Osteoblast (primary cell): ENCODE results near the gene PTPRN2. TPM values are rescaled to one million over a fixed set of nuclear protein-coding genes. Genes with fewer than 3 reads are reported as not detected.
A peak's percentile ranks its signal among the peaks of the same experiment; 100 is the strongest.

Experiments
- DNase-seq: peaks from one replicate; pipeline ENCODE4 v3.0.0; 2011; ENCODE audit warnings: low spot score, mixed read lengths; ENCODE audit not compliant: insufficient read length; ENCODE audit errors: missing footprints
- H2AFZ ChIP-seq: 2 replicates; pipeline ENCODE4 v1.6.0; 2011; ENCODE audit warnings: mild to moderate bottlenecking, low read length
- H3K27ac ChIP-seq: 2 replicates; pipeline ENCODE4 v1.5.1; 2011; ENCODE audit warnings: mild to moderate bottlenecking, low read depth, low read length, moderate library complexity
- H3K27me3 ChIP-seq: 2 replicates; pipeline ENCODE4 v1.6.0; 2012; ENCODE audit warnings: mild to moderate bottlenecking, control low read depth, inconsistent platforms, low read length, moderate library complexity; ENCODE audit not compliant: insufficient read depth
- H3K36me3 ChIP-seq: 2 replicates; pipeline ENCODE4 v1.5.1; 2011; ENCODE audit warnings: mild to moderate bottlenecking, low read length, control low read depth, moderate library complexity; ENCODE audit not compliant: insufficient read depth
- H3K4me1 ChIP-seq: 2 replicates; pipeline ENCODE4 v1.5.1; 2011; ENCODE audit warnings: mild to moderate bottlenecking, low read length, control low read depth, moderate library complexity; ENCODE audit not compliant: insufficient read depth
- H3K4me2 ChIP-seq: 2 replicates; pipeline ENCODE4 v1.6.0; 2011; ENCODE audit warnings: mild to moderate bottlenecking, low read length; ENCODE audit not compliant: insufficient read depth
- H3K4me3 ChIP-seq: fragments of 200-600 bp; sonication (generic); 3 replicates; pipeline ENCODE4 v1.5.1; 2012; ENCODE audit warnings: mild to moderate bottlenecking, low read length, inconsistent platforms; ENCODE audit not compliant: insufficient read depth
- H3K79me2 ChIP-seq: 2 replicates; pipeline ENCODE4 v1.6.0; 2012; ENCODE audit warnings: mild to moderate bottlenecking, low read length, control low read depth, inconsistent platforms; ENCODE audit not compliant: insufficient read depth
- H3K9me3 ChIP-seq: 2 replicates; pipeline ENCODE4 v1.5.1; 2011; ENCODE audit warnings: low read depth, low read length, control low read depth
- H4K20me1 ChIP-seq: 2 replicates; pipeline ENCODE4 v1.6.0; 2012; ENCODE audit warnings: mild to moderate bottlenecking, low read length, control low read depth; ENCODE audit not compliant: insufficient read depth
- total RNA-seq: library from RNA; depleted of rRNA; stranded (reverse); fragments of >200 nt; gene quantifications from 2 replicates; pipeline ENCODE4 v1.2.3, GENCODE V29; 2012
- TF ChIP-seq, protein P1 (sequence below): IDR thresholded peaks from 2 replicates; pipeline ENCODE4 v1.5.1; 2011; ENCODE audit warnings: mild to moderate bottlenecking, low read depth, low read length, moderate library complexity; ENCODE audit errors: extremely low read depth

Gene PTPRN2
- total RNA-seq, 1 donor: 0.36 TPM

DNA sequence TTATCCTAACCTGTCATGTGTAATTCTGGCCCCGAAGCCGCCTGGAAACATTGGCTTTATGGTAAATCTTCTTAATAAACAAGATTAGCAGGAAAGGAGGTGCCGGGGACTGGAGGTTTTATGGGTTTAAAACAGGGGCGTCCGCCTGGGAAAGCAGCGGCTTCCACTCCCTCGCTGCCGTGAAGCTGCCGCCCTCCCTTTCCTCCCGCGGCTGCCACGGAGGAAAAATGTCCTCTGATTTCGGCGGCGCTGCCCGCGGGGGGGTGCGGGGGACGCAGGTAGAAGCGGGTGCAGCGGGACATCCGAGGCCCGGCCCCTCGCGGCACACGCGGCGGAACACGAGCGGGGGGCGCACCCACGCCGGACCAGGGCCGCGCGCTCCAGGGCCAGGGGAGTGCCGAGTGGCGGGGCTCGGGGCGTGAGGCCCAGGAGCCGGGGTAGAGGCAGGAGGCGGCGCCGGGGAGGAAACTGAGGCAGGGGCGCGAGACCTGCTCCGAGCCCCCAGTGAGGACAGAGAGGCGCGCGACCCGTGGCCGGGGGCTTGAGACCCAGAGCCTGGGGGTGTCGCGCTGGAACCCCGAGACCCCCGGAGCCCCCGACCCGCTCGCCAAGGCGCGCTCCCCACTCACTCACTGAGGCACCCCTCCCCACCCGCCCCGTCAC, 993 bp downstream of the PTPRN2 start:
- Histone ChIP-seq H2AFZ (no peak overlapping the region), H3K4me3 (no peak overlapping the region), H3K9me3 (no peaks in the 10 kb centered on the region), H3K4me2 (no peak overlapping the region), H3K79me2 (no peaks in the 10 kb centered on the region), H3K27ac (no peak overlapping the region), H3K4me1 (no peaks in the 10 kb centered on the region), H3K27me3 (peaks cover 29% of the 10 kb centered on the region), H4K20me1 (no peaks in the 10 kb centered on the region), H3K36me3 (no peaks in the 10 kb centered on the region)
- DNase-seq: no peak
- TF ChIP-seq, protein P1, sequence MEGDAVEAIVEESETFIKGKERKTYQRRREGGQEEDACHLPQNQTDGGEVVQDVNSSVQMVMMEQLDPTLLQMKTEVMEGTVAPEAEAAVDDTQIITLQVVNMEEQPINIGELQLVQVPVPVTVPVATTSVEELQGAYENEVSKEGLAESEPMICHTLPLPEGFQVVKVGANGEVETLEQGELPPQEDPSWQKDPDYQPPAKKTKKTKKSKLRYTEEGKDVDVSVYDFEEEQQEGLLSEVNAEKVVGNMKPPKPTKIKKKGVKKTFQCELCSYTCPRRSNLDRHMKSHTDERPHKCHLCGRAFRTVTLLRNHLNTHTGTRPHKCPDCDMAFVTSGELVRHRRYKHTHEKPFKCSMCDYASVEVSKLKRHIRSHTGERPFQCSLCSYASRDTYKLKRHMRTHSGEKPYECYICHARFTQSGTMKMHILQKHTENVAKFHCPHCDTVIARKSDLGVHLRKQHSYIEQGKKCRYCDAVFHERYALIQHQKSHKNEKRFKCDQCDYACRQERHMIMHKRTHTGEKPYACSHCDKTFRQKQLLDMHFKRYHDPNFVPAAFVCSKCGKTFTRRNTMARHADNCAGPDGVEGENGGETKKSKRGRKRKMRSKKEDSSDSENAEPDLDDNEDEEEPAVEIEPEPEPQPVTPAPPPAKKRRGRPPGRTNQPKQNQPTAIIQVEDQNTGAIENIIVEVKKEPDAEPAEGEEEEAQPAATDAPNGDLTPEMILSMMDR: no peak

DNA sequence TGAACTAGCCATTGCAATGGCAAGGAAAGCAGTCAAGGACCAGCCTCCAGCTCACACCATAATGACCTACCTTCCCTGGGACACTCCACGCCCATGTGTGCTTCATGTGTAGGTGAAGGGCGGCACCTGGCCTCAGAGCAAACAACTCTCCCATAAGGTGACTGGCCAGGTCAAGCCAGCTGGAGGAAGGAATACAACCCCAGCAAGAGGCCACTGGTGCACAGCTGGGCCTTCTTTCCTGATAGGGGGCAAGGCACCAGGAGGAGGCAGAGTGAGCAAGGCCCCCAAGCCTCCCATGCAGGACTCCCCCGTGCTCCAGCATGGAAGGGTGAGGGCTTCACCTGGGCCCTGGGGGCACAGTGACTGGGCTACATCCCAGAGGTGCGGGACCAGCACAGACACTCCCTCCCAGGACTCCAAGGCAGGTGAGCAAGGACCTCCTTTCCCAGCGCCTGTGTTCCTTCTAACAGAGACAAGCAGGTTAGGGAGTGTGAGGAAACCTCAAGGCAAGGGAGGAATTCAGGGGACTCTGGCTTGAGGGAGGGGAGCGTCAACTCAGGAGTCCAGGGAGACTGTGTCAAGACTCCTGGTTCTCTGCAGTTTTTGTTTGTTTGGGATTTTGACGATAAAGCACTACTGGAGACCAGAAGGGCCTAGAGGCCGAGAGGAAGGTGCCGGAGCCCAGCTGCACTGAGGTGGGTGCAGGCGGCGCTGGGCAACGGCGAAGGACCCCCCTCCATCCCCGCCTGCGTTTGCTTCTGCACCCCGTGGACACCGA, 1.7 kb downstream of the PTPRN2 start:
- Histone ChIP-seq H4K20me1 (no peaks in the 10 kb centered on the region), H3K79me2 (no peaks in the 10 kb centered on the region), H3K27ac (no peak overlapping the region), H3K4me3 (no peak overlapping the region), H3K9me3 (no peaks in the 10 kb centered on the region), H3K4me2 (no peak overlapping the region), H3K27me3 (peaks cover 29% of the 10 kb centered on the region), H2AFZ (no peak overlapping the region), H3K36me3 (no peaks in the 10 kb centered on the region), H3K4me1 (no peaks in the 10 kb centered on the region)
- no peak for DNase-seq
- TF ChIP-seq, protein P1: no peak

DNA sequence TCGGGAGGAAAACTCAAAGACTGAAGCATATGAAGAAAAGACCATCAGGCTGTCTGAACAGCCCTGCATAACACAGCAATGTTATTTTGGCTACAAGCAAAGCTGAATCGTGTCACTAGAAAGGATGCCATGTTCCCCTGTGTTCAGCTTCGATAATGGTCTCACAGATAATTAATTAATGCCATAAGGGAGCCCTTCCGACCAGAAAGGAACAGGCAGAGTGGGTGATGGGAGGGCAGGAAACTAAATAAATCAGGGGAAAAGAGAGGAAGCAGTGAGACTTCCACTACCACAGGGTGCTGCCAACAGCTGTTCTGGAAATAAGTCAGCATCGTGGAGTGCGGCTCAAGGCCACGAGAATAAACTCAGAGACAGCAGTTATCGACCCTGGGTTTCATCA, 3.2 kb downstream of the PTPRN2 start:
- peak; percentile 38 for DNase-seq
- Histone ChIP-seq H2AFZ (no peak overlapping the region), H3K36me3 (no peaks in the 10 kb centered on the region), H3K4me3 (no peak overlapping the region), H3K4me2 (no peak overlapping the region), H3K79me2 (no peaks in the 10 kb centered on the region), H3K4me1 (no peaks in the 10 kb centered on the region), H3K27ac (no peak overlapping the region), H4K20me1 (no peaks in the 10 kb centered on the region), H3K27me3 (peaks cover 29% of the 10 kb centered on the region), H3K9me3 (peaks cover 1% of the 10 kb centered on the region)
- TF ChIP-seq, protein P1: no peak

DNA sequence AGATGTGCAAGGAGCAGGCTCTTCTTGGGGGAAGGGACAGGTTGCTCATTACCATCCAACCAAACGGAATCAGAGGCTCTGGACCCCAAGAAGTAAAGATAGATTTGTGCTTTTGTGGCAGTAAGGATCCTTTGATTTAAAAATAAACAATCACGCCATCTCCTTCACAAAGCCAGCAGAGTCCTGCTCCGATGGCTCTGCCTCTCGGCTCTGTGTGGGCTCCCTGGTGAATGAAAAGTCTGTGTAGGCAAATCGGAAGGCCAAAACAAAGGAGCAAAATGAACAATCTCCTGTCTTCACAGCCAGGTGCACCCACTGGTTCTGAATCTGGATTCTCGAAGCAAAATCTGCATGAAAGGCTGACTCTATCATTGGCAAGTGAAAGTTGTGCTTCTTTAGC, 3.8 kb downstream of the PTPRN2 start:
- TF ChIP-seq, protein P1: no peak

More for the DNA sequence above, 3.8 kb downstream of the PTPRN2 start:
- H3K9me3 ChIP-seq: peaks cover 1% of the 10 kb centered on the region
- H3K4me3 ChIP-seq: no peak overlapping the region
- H3K27me3 ChIP-seq: peaks cover 24% of the 10 kb centered on the region
- H2AFZ ChIP-seq: no peak overlapping the region
- H3K4me1 ChIP-seq: no peaks in the 10 kb centered on the region
- DNase-seq: no peak
- H3K4me2 ChIP-seq: no peak overlapping the region
- no peaks in the 10 kb centered on the region for H4K20me1 ChIP-seq
- no peak overlapping the region for H3K27ac ChIP-seq
- H3K79me2 ChIP-seq: no peaks in the 10 kb centered on the region
- H3K36me3 ChIP-seq: no peaks in the 10 kb centered on the region
